Astrocyte (in vitro differentiated cells and primary cell): Measurements from ENCODE around the gene ACKR3.

Source experiments
- CTCF ChIP-seq: IDR thresholded peaks from 2 replicates; pipeline ENCODE4 v1.5.1; 2011; ENCODE audit warnings: low read depth, mild to moderate bottlenecking, inconsistent platforms, low read length, moderate library complexity; ENCODE audit not compliant: insufficient read depth
- EZH2 ChIP-seq: IDR thresholded peaks from 2 replicates; pipeline ENCODE4 v1.6.1; 2012; ENCODE audit warnings: mild to moderate bottlenecking, low read length, inconsistent platforms; ENCODE audit not compliant: insufficient read depth

GRCh38 chr2:236622201-236622600, 52.6 kb downstream of the ACKR3 start:
- TF ChIP-seq CTCF (no peak), EZH2 (no peak)
